Measurements from ENCODE around the gene KCNE1. TPM values are rescaled to one million over a fixed set of nuclear protein-coding genes. Genes with fewer than 3 reads are reported as not detected.

KCNE1 gene
- polyA plus RNA-seq, 1 donor: 1.2 TPM

GRCh38 chr21:34523019-34523555 is 11.1 kb upstream of the KCNE1 start:
- H3K36me3 ChIP-seq (ENCODE audit: control insufficient read depth, insufficient read depth, low read length): peaks cover 35% of the 10 kb centered on the region
- peak; percentile 58 to 85 for DNase-seq
- WGBS (ENCODE audit: insufficient coverage, low lambda C conversion rate): no CpG with 5 or more reads among the region's 7 CpGs
- H3K27me3 ChIP-seq (ENCODE audit: control insufficient read depth, insufficient read depth, low read length): no peaks in the 10 kb centered on the region
- H3K4me3 ChIP-seq (ENCODE audit: low read length): no peak overlapping the region
- peak overlapping the region; percentile 87 for H3K27ac ChIP-seq (ENCODE audit: low read length)
- peaks cover 57% of the 10 kb centered on the region for H3K4me1 ChIP-seq (ENCODE audit: control insufficient read depth, insufficient read depth, low read length)
- no peaks in the 10 kb centered on the region for H3K9me3 ChIP-seq (ENCODE audit: control insufficient read depth, low read depth, low read length)

- Histone ChIP-seq H3K4me1 (ENCODE audit: control insufficient read depth, insufficient read depth, low read length) (peaks cover 55% of the 10 kb centered on the region), H3K36me3 (ENCODE audit: control insufficient read depth, insufficient read depth, low read length) (peaks cover 40% of the 10 kb centered on the region), H3K27me3 (ENCODE audit: control insufficient read depth, insufficient read depth, low read length) (no peaks in the 10 kb centered on the region), H3K27ac (ENCODE audit: low read length) (peak overlapping the region; percentile 87), H3K4me3 (ENCODE audit: low read length) (no peak overlapping the region), H3K9me3 (ENCODE audit: control insufficient read depth, low read depth, low read length) (no peaks in the 10 kb centered on the region)
- no CpG with 5 or more reads among the region's 6 CpGs for WGBS (ENCODE audit: insufficient coverage, low lambda C conversion rate)
- peak; percentile 66 to 84 for DNase-seq
These were observed 10.3 kb upstream of the KCNE1 start for GRCh38 chr21:34522284-34522683.

DNA sequence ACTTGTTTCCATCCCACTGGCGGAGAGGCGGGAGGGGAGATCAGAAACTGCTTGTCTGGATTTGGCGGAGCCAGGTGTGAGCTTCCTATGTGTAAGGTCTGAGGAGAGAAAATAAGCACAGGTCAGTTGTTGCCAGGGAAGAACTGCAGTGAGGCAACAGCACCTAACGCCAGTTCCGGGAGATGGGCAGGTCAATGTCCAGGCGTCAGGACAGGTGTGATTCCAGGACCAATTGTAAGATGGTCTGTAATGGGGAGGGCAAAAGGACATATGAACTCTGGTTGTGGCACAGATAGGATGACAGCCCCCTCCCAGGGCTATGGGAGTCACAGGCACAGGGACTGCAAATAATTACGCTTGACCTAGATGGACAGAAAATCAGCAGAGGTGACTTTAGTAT is 9.6 kb upstream of the KCNE1 start:
- 100% methylated on average over 3 of the region's 7 CpGs for WGBS (ENCODE audit: insufficient coverage, low lambda C conversion rate)
- peaks cover 54% of the 10 kb centered on the region for H3K4me1 ChIP-seq (ENCODE audit: control insufficient read depth, insufficient read depth, low read length)
- H3K27ac ChIP-seq (ENCODE audit: low read length): peak overlapping the region; percentile 87
- no peak overlapping the region for H3K4me3 ChIP-seq (ENCODE audit: low read length)
- H3K9me3 ChIP-seq (ENCODE audit: control insufficient read depth, low read depth, low read length): no peaks in the 10 kb centered on the region
- DNase-seq: peak in 1 of 2 donors; percentile 65
- H3K36me3 ChIP-seq (ENCODE audit: control insufficient read depth, insufficient read depth, low read length): peaks cover 40% of the 10 kb centered on the region
- H3K27me3 ChIP-seq (ENCODE audit: control insufficient read depth, insufficient read depth, low read length): no peaks in the 10 kb centered on the region

GRCh38 chr21:34520764-34521508 is 8.9 kb upstream of the KCNE1 start:
- H3K36me3 ChIP-seq (ENCODE audit: control insufficient read depth, insufficient read depth, low read length): peaks cover 40% of the 10 kb centered on the region
- peak overlapping the region; percentile 87 for H3K27ac ChIP-seq (ENCODE audit: low read length)
- peaks cover 50% of the 10 kb centered on the region for H3K4me1 ChIP-seq (ENCODE audit: control insufficient read depth, insufficient read depth, low read length)

GRCh38 chr21:34520281-34520680 is 8.3 kb upstream of the KCNE1 start:
- no peak for DNase-seq
- Histone ChIP-seq H3K36me3 (ENCODE audit: control insufficient read depth, insufficient read depth, low read length) (peaks cover 40% of the 10 kb centered on the region), H3K9me3 (ENCODE audit: control insufficient read depth, low read depth, low read length) (no peaks in the 10 kb centered on the region), H3K27me3 (ENCODE audit: control insufficient read depth, insufficient read depth, low read length) (no peaks in the 10 kb centered on the region), H3K27ac (ENCODE audit: low read length) (no peak overlapping the region), H3K4me1 (ENCODE audit: control insufficient read depth, insufficient read depth, low read length) (peaks cover 43% of the 10 kb centered on the region), H3K4me3 (ENCODE audit: low read length) (no peak overlapping the region)
- 100% methylated on average over 1 of the region's 6 CpGs for WGBS (ENCODE audit: insufficient coverage, low lambda C conversion rate)

More at GRCh38 chr21:34520764-34521508, 8.9 kb upstream of the KCNE1 start:
- no CpG with 5 or more reads among the region's 20 CpGs for WGBS (ENCODE audit: insufficient coverage, low lambda C conversion rate)
- no peak overlapping the region for H3K4me3 ChIP-seq (ENCODE audit: low read length)
- H3K9me3 ChIP-seq (ENCODE audit: control insufficient read depth, low read depth, low read length): no peaks in the 10 kb centered on the region
- no peaks in the 10 kb centered on the region for H3K27me3 ChIP-seq (ENCODE audit: control insufficient read depth, insufficient read depth, low read length)
- no peak for DNase-seq

GRCh38 chr21:34519694-34520093 is 7.7 kb upstream of the KCNE1 start:
- H3K4me1 ChIP-seq (ENCODE audit: control insufficient read depth, insufficient read depth, low read length): peaks cover 37% of the 10 kb centered on the region
- no peaks in the 10 kb centered on the region for H3K9me3 ChIP-seq (ENCODE audit: control insufficient read depth, low read depth, low read length)
- no CpG with 5 or more reads among the region's 8 CpGs for WGBS (ENCODE audit: insufficient coverage, low lambda C conversion rate)
- no peak overlapping the region for H3K27ac ChIP-seq (ENCODE audit: low read length)
- no peaks in the 10 kb centered on the region for H3K27me3 ChIP-seq (ENCODE audit: control insufficient read depth, insufficient read depth, low read length)
- H3K4me3 ChIP-seq (ENCODE audit: low read length): no peak overlapping the region
- DNase-seq: no peak
- peaks cover 40% of the 10 kb centered on the region for H3K36me3 ChIP-seq (ENCODE audit: control insufficient read depth, insufficient read depth, low read length)

DNA sequence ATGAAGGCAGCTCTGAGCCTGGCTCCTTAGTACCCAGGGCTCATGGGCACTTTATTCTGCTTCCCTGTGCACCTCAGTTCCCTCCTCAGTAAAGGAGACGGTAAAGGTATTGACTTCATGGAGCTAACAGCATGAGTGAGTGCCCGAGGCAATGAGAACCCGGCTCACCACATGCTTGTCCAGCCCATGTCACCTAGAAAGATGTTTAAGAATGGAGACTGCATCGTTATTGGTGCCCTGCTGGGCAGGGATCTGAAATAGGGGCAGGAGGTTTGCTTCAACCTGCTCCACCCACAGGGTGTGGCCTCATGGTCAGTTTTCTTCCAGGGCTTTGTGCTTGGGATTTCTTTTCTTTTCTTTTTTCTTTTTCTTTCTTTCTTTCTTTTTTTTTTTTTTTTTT is 7.0 kb upstream of the KCNE1 start:
- H3K4me1 ChIP-seq (ENCODE audit: control insufficient read depth, insufficient read depth, low read length): peaks cover 33% of the 10 kb centered on the region
- no peaks in the 10 kb centered on the region for H3K27me3 ChIP-seq (ENCODE audit: control insufficient read depth, insufficient read depth, low read length)
- H3K9me3 ChIP-seq (ENCODE audit: control insufficient read depth, low read depth, low read length): no peaks in the 10 kb centered on the region
- H3K27ac ChIP-seq (ENCODE audit: low read length): no peak overlapping the region
- peaks cover 40% of the 10 kb centered on the region for H3K36me3 ChIP-seq (ENCODE audit: control insufficient read depth, insufficient read depth, low read length)
- WGBS (ENCODE audit: insufficient coverage, low lambda C conversion rate): no CpG with 5 or more reads among the region's 4 CpGs
- DNase-seq: no peak
- no peak overlapping the region for H3K4me3 ChIP-seq (ENCODE audit: low read length)

DNA sequence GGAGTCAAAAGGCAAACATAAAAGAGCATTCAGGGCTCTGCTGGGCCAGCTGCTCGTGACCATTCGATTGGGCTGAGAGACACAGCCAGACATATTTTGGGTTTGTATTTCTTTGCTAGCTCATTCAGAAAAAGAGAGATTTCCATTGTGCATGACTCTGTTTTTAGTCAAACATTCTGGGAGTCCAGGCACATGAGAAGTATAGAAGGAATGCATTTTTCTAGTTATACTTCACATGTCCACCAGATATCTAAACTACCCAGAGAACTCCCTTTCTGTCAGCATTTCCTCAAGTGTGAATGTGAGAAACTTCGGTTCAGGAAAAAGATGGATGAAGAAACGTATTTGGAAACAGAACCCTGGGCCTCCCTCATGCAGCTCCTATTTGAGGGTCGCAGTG is 6.3 kb upstream of the KCNE1 start:
- WGBS (ENCODE audit: insufficient coverage, low lambda C conversion rate): 100% methylated on average over 1 of the region's 5 CpGs
- Histone ChIP-seq H3K4me1 (ENCODE audit: control insufficient read depth, insufficient read depth, low read length) (peaks cover 26% of the 10 kb centered on the region), H3K9me3 (ENCODE audit: control insufficient read depth, low read depth, low read length) (no peaks in the 10 kb centered on the region), H3K4me3 (ENCODE audit: low read length) (no peak overlapping the region), H3K27me3 (ENCODE audit: control insufficient read depth, insufficient read depth, low read length) (no peaks in the 10 kb centered on the region), H3K27ac (ENCODE audit: low read length) (no peak overlapping the region), H3K36me3 (ENCODE audit: control insufficient read depth, insufficient read depth, low read length) (peaks cover 40% of the 10 kb centered on the region)
- DNase-seq: no peak

DNA sequence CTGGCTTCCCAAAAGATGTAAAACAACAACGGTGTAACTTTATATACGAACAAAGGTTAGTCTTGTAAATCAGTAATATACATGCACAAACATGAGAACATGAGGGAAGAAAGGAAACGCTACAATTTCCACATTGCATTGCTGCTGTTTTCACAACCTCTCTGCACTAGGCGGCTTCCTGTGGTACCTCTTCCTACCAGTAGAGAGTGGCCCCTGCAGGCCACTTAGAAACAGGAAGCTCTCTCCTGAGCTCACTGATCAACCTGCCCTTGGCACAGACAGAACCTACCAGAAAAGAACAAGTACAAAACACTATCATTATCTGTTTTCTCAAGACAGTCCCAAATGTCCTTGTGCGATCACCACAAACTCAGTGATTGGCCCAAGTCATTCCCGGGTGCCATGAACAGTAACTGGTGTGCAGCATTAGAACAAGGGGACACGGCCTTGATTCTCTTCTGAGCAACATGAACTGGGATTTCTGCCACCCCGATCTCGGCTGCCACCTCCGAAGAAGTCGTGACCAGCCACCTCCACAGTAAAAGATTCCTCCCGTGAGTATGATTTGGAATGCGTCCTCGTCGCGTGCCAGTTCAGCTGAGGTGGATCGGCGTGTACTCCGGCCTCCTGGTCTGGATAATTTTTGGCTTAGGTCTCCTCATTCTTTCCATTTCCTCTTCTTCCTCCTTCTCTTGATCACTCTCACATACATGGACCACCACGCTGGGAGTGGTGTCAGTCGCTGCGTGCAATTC is 5.7 kb upstream of the KCNE1 start:
- DNase-seq: no peak
- peaks cover 35% of the 10 kb centered on the region for H3K36me3 ChIP-seq (ENCODE audit: control insufficient read depth, insufficient read depth, low read length)
- peaks cover 20% of the 10 kb centered on the region for H3K4me1 ChIP-seq (ENCODE audit: control insufficient read depth, insufficient read depth, low read length)
- H3K27ac ChIP-seq (ENCODE audit: low read length): no peak overlapping the region
- H3K4me3 ChIP-seq (ENCODE audit: low read length): no peak overlapping the region
- H3K27me3 ChIP-seq (ENCODE audit: control insufficient read depth, insufficient read depth, low read length): no peaks in the 10 kb centered on the region
- no peaks in the 10 kb centered on the region for H3K9me3 ChIP-seq (ENCODE audit: control insufficient read depth, low read depth, low read length)
- 90% methylated on average over 11 of the region's 22 CpGs for WGBS (ENCODE audit: insufficient coverage, low lambda C conversion rate)

GRCh38 chr21:34517039-34517438 is 5.0 kb upstream of the KCNE1 start:
- WGBS (ENCODE audit: insufficient coverage, low lambda C conversion rate): no CpG with 5 or more reads among the region's 5 CpGs
- H3K27ac ChIP-seq (ENCODE audit: low read length): no peak overlapping the region
- no peaks in the 10 kb centered on the region for H3K27me3 ChIP-seq (ENCODE audit: control insufficient read depth, insufficient read depth, low read length)
- peaks cover 14% of the 10 kb centered on the region for H3K4me1 ChIP-seq (ENCODE audit: control insufficient read depth, insufficient read depth, low read length)
- H3K4me3 ChIP-seq (ENCODE audit: low read length): no peak overlapping the region
- peaks cover 34% of the 10 kb centered on the region for H3K36me3 ChIP-seq (ENCODE audit: control insufficient read depth, insufficient read depth, low read length)
- DNase-seq: no peak
- H3K9me3 ChIP-seq (ENCODE audit: control insufficient read depth, low read depth, low read length): no peaks in the 10 kb centered on the region

Measured in large intestine (tissue), 3 donors.